KMS-11 (cell line): Measurements from ENCODE around the gene CWC25.

Experiments
- H2AFZ ChIP-seq: fragments of 200-600 bp; sonication (generic); 2 replicates; pipeline ENCODE4 v1.6.1; 2016; ENCODE audit warnings: antibody characterized with exemption, mixed run types, low read depth
- H3K27ac ChIP-seq: fragments of 200-600 bp; sonication (generic); 2 replicates; pipeline ENCODE4 v1.6.1; 2016; ENCODE audit warnings: mild to moderate bottlenecking, mixed run types
- H3K27me3 ChIP-seq: fragments of 200-600 bp; sonication (generic); 2 replicates; pipeline ENCODE4 v1.6.1; 2017; ENCODE audit warnings: mild to moderate bottlenecking, low read depth, mixed run types, moderate library complexity; ENCODE audit not compliant: insufficient read depth
- H3K36me3 ChIP-seq: fragments of 200-600 bp; sonication (generic); 2 replicates; pipeline ENCODE4 v1.6.1; 2017; ENCODE audit warnings: mild to moderate bottlenecking, mixed run types; ENCODE audit not compliant: insufficient read depth
- H3K4me1 ChIP-seq: fragments of 200-600 bp; sonication (generic); 2 replicates; pipeline ENCODE4 v1.6.1; 2016; ENCODE audit warnings: mild to moderate bottlenecking, low read depth, mixed run types; ENCODE audit not compliant: poor library complexity, severe bottlenecking
- H3K4me2 ChIP-seq: fragments of 200-600 bp; sonication (generic); 2 replicates; pipeline ENCODE4 v1.7.0; 2016; ENCODE audit warnings: mild to moderate bottlenecking, mixed run types
- H3K4me3 ChIP-seq: fragments of 200-600 bp; sonication (generic); IDR thresholded peaks from 2 replicates; pipeline ENCODE4 v1.6.1; 2017; ENCODE audit warnings: low read depth, low read length, mixed read lengths; ENCODE audit not compliant: insufficient read depth
- H3K79me2 ChIP-seq: fragments of 200-600 bp; sonication (generic); 2 replicates; pipeline ENCODE4 v1.6.1; 2016; ENCODE audit warnings: low read depth, mixed run types; ENCODE audit not compliant: insufficient read depth
- H3K9ac ChIP-seq: fragments of 200-600 bp; sonication (generic); 2 replicates; pipeline ENCODE4 v1.6.1; 2016; ENCODE audit warnings: mild to moderate bottlenecking, mixed run types
- H4K20me1 ChIP-seq: fragments of 200-600 bp; sonication (generic); 2 replicates; pipeline ENCODE4 v1.6.1; 2016; ENCODE audit warnings: mild to moderate bottlenecking, mixed run types; ENCODE audit not compliant: insufficient read depth
- CTCF ChIP-seq: fragments of 200-600 bp; sonication (generic); conservative IDR thresholded peaks from 2 replicates; pipeline ENCODE4 v1.6.1; 2017; ENCODE audit warnings: low read depth, mild to moderate bottlenecking, antibody characterized with exemption, low read length, moderate library complexity, mixed read lengths

The CWC25 gene

DNA sequence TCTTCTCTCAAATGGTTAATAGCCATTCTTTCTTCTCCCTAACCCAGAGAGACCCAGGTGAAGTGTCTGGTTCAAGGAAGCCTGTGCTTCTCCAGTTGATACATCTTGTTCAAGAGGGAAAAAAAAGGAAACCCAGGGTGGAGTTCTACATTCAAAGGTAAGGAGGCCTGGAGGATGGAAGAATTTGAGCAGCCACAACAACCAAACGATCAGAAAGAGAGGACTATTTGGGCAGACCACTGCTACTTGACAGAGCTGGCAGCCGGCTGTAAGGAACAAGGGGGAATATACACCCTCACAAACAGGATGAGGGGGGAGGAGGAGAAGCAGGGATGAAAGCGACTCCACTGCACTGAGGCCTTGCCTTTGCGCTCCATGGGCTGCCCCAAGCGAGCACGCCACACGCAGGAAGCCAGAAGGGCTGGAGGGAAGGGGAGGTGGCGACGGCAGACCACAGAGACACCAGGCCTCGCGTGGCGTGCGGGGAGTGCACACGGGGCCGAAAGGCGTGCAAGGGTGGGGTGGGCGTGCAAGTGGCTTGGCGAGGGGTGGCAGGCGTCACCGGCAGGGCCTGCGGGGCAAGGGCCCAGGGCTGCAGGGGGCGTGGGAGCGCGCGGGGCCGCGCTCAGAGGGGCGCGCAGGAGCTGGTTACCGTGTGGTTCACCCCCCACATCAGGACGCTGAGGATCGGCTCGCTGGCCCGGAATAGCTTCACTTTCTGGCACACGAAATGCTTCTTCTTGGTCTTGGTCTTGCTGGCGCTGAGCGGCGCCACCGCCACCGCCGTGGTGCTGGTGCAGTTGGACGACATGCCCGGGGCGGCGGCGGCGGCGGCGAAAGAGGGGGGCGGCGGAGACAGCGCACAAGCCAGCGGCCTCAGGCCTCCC lies 26.3 kb downstream of the CWC25 start:
- Histone ChIP-seq H3K79me2 (peaks cover 47% of the 10 kb centered on the region), H3K4me3 (no peak overlapping the region), H3K27ac (peak overlapping the region; percentile 64), H3K9ac (peak overlapping the region; percentile 70), H3K4me1 (peaks cover 44% of the 10 kb centered on the region), H3K27me3 (no peaks in the 10 kb centered on the region), H3K36me3 (no peaks in the 10 kb centered on the region; the same call in 1 of the 2 replicates), H3K4me2 (peak overlapping the region; percentile 82), H2AFZ (peak overlapping the region; percentile 62), H4K20me1 (no peaks in the 10 kb centered on the region)
- no peak for TF ChIP-seq CTCF

GRCh38 chr17:38797828-38798227 lies 27.3 kb downstream of the CWC25 start:
- Histone ChIP-seq H4K20me1 (no peaks in the 10 kb centered on the region), H3K27ac (peak overlapping the region; percentile 64; the same call in 1 of the 2 replicates), H3K79me2 (peaks cover 55% of the 10 kb centered on the region), H3K27me3 (no peaks in the 10 kb centered on the region), H3K36me3 (no peaks in the 10 kb centered on the region; the same call in 1 of the 2 replicates), H3K4me2 (peak overlapping the region; percentile 82), H2AFZ (no peak overlapping the region), H3K4me1 (peaks cover 44% of the 10 kb centered on the region), H3K4me3 (no peak overlapping the region), H3K9ac (peak overlapping the region; percentile 70; the same call in 1 of the 2 replicates)
- no peak for TF ChIP-seq CTCF

- no peak overlapping the region for H3K4me3 ChIP-seq
- H3K27me3 ChIP-seq: no peaks in the 10 kb centered on the region
Measured at GRCh38 chr17:38797158-38797490, 28.0 kb downstream of the CWC25 start.

DNA sequence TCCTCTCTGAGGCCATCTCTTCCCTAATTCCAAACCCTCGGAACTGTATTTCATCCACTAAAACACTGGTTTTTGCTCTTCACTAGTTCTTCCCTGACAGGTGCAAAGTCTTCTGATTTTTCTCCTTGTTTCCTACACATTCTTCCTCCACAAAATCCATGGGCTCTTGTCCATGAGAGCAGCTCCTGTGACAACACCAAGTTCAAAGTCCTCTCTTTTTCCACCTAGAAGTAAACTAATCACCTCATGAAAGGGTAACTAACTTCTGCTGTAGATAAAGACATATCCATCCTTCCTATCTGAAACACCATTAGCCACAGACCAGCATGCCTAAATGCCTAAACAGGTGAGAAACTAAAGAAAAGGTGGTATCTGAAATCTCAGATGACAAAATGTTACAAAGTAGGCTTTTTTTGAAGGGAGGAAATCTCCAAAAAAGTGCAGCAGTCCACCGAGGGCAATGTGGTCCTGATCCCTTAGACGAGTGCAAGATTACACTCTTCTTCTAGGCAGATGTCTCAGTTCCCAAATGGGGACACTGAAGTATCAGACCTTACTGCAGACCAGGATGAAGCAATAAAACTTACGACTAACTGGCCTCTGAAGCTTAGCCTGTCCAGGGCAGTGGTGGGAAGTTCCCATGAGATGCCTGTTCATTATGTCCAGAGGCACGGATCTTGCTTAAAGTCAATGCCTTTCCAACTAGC lies 28.5 kb downstream of the CWC25 start:
- H3K9ac ChIP-seq: no peak overlapping the region
- H3K27ac ChIP-seq: no peak overlapping the region
- H3K79me2 ChIP-seq: peaks cover 66% of the 10 kb centered on the region
- H3K4me3 ChIP-seq: no peak overlapping the region
- peak overlapping the region; percentile 82; the same call in 1 of the 2 replicates for H3K4me2 ChIP-seq
- H3K36me3 ChIP-seq: no peaks in the 10 kb centered on the region; the same call in 1 of the 2 replicates
- TF ChIP-seq CTCF: no peak
- no peaks in the 10 kb centered on the region for H4K20me1 ChIP-seq
- H2AFZ ChIP-seq: no peak overlapping the region
- peaks cover 44% of the 10 kb centered on the region for H3K4me1 ChIP-seq
- no peaks in the 10 kb centered on the region for H3K27me3 ChIP-seq

More at GRCh38 chr17:38797158-38797490, 28.0 kb downstream of the CWC25 start:
- H3K27ac ChIP-seq: no peak overlapping the region
- peaks cover 44% of the 10 kb centered on the region for H3K4me1 ChIP-seq
- H2AFZ ChIP-seq: no peak overlapping the region
- H3K79me2 ChIP-seq: peaks cover 62% of the 10 kb centered on the region
- H3K9ac ChIP-seq: no peak overlapping the region
- H3K4me2 ChIP-seq: peak overlapping the region; percentile 82
- no peaks in the 10 kb centered on the region for H4K20me1 ChIP-seq
- H3K36me3 ChIP-seq: no peaks in the 10 kb centered on the region; the same call in 1 of the 2 replicates
- no peak for TF ChIP-seq CTCF
